Endothelial cell of umbilical vein (primary cell): ENCODE measurements around the gene SPRING1. TPM values are rescaled to one million over a fixed set of nuclear protein-coding genes. Genes with fewer than 3 reads are reported as not detected.

ENCODE experiments used
- BruUV-seq: library from RNA; stranded (reverse); fragments of 400-500 nt; replicated peaks from 2 replicates; lab custom pipeline; 2021; lab: Mats Ljungman, UMichigan
- CTCF ChIA-PET: fragments of 300-600, 350-600 bp; sonication (Branson Sonifier 250); formaldehyde crosslinking; loops from one replicate; lab custom pipeline; 2021; ENCODE audit warnings: antibody characterized with exemption, inconsistent platforms; lab: Charles Lee
- POLR2A ChIA-PET: fragments of 300-600, 350-600 bp; sonication (Branson Sonifier 250); formaldehyde crosslinking; loops from one replicate; lab custom pipeline; 2021; ENCODE audit warnings: antibody characterized with exemption, inconsistent platforms; lab: Charles Lee
- DNase-seq: peaks from one replicate; pipeline ENCODE4 v3.0.0-alpha.2; 2011; ENCODE audit warnings: low read depth, low spot score
- FAIRE-seq: peaks from 2 replicates; lab custom pipeline; 2011; peaks lifted over from hg19 to GRCh38; lab: Jason Lieb, UNC
- H2AFZ ChIP-seq: 2 replicates; pipeline ENCODE4 v1.6.0; 2012; ENCODE audit warnings: low read depth, low read length, control low read depth, inconsistent platforms
- H3K27ac ChIP-seq: 2 replicates; pipeline ENCODE4 v1.5.1; 2011; ENCODE audit warnings: low read depth, mild to moderate bottlenecking, control low read depth, low read length, moderate library complexity; ENCODE audit not compliant: insufficient read depth
- H3K27me3 ChIP-seq, 2 experiments: 2 replicates each; pipeline versions ENCODE4 v1.6.0 to v1.6.1; 2011; ENCODE audit warnings: low read length in 2 of 2, mixed read lengths in 1 of 2; ENCODE audit not compliant: control insufficient read depth in 2 of 2, insufficient read depth in 2 of 2
- H3K36me3 ChIP-seq, 2 experiments: 2 replicates in 1 of 2; 3 replicates in 1 of 2; pipeline ENCODE4 v1.5.1; 2011; ENCODE audit warnings: low read length in 2 of 2, mild to moderate bottlenecking in 1 of 2, moderate library complexity in 1 of 2; ENCODE audit not compliant: control insufficient read depth in 2 of 2, insufficient read depth in 2 of 2; ENCODE audit errors: extremely low read depth in 1 of 2
- H3K4me1 ChIP-seq: 3 replicates; pipeline ENCODE4 v1.5.1; 2011; ENCODE audit warnings: mild to moderate bottlenecking, low read length; ENCODE audit not compliant: control insufficient read depth, insufficient read depth; ENCODE audit errors: extremely low read depth
- H3K4me2 ChIP-seq: 2 replicates; pipeline ENCODE4 v1.6.1; 2011; ENCODE audit warnings: low read length, control low read depth, mixed read lengths; ENCODE audit not compliant: insufficient read depth
- H3K4me3 ChIP-seq, 3 experiments: fragments of 200-600 bp in 1 of 3; sonication (generic), shearing (Covaris generic) in 1 of 3; replicated peaks in 1 of 3; 2 replicates each; pipeline ENCODE4 v1.5.1; 2011 to 2016; ENCODE audit warnings: control low read depth in 3 of 3, low read length in 3 of 3, mild to moderate bottlenecking in 2 of 3, inconsistent platforms in 1 of 3, low read depth in 1 of 3, moderate library complexity in 1 of 3; ENCODE audit not compliant: insufficient read depth in 1 of 3
- H3K79me2 ChIP-seq: 2 replicates; pipeline ENCODE4 v1.6.0; 2012; ENCODE audit warnings: low read length, inconsistent platforms; ENCODE audit not compliant: control insufficient read depth, insufficient read depth
- H3K9ac ChIP-seq: replicated peaks from 2 replicates; pipeline ENCODE3; 2011; ENCODE audit warnings: low read length, control low read depth; ENCODE audit not compliant: insufficient read depth; ENCODE audit errors: extremely low read depth
- H3K9me1 ChIP-seq: replicated peaks from 3 replicates; pipeline ENCODE4 v1.6.0; 2011; ENCODE audit warnings: mild to moderate bottlenecking, low read length; ENCODE audit not compliant: control insufficient read depth, insufficient read depth; ENCODE audit errors: extremely low read depth
- H3K9me3 ChIP-seq: replicated peaks from 2 replicates; pipeline ENCODE4 v1.5.1; 2012; ENCODE audit warnings: low read length, inconsistent platforms; ENCODE audit not compliant: control insufficient read depth, insufficient read depth
- H4K20me1 ChIP-seq: replicated peaks from 2 replicates; pipeline ENCODE3; 2011; ENCODE audit warnings: mild to moderate bottlenecking, low read length; ENCODE audit not compliant: control insufficient read depth, insufficient read depth; ENCODE audit errors: extremely low read depth
- EZH2 ChIP-seq: IDR thresholded peaks from 2 replicates; pipeline ENCODE4 v1.6.1; 2012; ENCODE audit warnings: borderline replicate concordance, low read depth, mild to moderate bottlenecking, moderate library complexity, low read length, inconsistent platforms; ENCODE audit not compliant: severe bottlenecking
- FOS ChIP-seq: IDR thresholded peaks from 2 replicates; pipeline ENCODE4 v1.6.1; 2011; ENCODE audit warnings: mild to moderate bottlenecking, low read length, moderate library complexity, borderline replicate concordance; ENCODE audit not compliant: insufficient read depth
- GATA2 ChIP-seq: IDR thresholded peaks from 2 replicates; pipeline ENCODE4 v1.7.0; 2011; ENCODE audit warnings: low read depth, mild to moderate bottlenecking, moderate library complexity, mixed read lengths, low read length; ENCODE audit not compliant: insufficient read length, insufficient read depth
- JUN ChIP-seq: IDR thresholded peaks from 2 replicates; pipeline ENCODE4 v1.6.1; 2011; ENCODE audit warnings: borderline replicate concordance, low read depth; ENCODE audit not compliant: insufficient read length, insufficient read depth
- MYC ChIP-seq: IDR thresholded peaks from one replicate; pipeline ENCODE4 v1.6.1; 2011; ENCODE audit warnings: mild to moderate bottlenecking, low read depth, low read length
- POLR2A ChIP-seq: IDR thresholded peaks from 2 replicates; pipeline ENCODE4 v1.6.1; 2012; ENCODE audit warnings: low read depth, mild to moderate bottlenecking, control low read depth, low read length
- POLR2AphosphoS5 ChIP-seq: IDR thresholded peaks from 2 replicates; pipeline ENCODE4 v1.6.1; 2012; ENCODE audit warnings: low read depth, mild to moderate bottlenecking, control low read depth, low read length, moderate library complexity; ENCODE audit not compliant: insufficient read depth
- dilution Hi-C: fragments of 300-500 bp; cut with MboI; formaldehyde crosslinking; loops from one replicate; pipeline ENCODE4 v1.15.0; 2019; ENCODE audit warnings: low sequenced_read_pairs; ENCODE audit not compliant: extremely low pct_ligation_motif_present
- intact Hi-C: fragments of 100-400 bp; cut with micrococcal nuclease; formaldehyde crosslinking; loops from one replicate; pipeline ENCODE4 v1.10.0; 2022
- polyA plus RNA-seq, 4 experiments: library from polyadenylated mRNA; depleted of rRNA in 3 of 4; stranded (reverse) in 3 of 4; unstranded in 1 of 4; fragments of >200 nt; gene quantifications; 2 replicates each; pipeline versions ENCODE4 v1.2.1 to v1.2.3, GENCODE V29; 2011 to 2012; ENCODE audit warnings: missing spikeins in 1 of 4
- total RNA-seq: library from RNA; stranded (reverse); gene quantifications from 2 replicates; pipeline ENCODE4 v1.2.3, GENCODE V29; 2021
- TF ChIP-seq, protein P1 (sequence below): IDR thresholded peaks from 2 replicates; pipeline ENCODE4 v1.6.1; 2011; ENCODE audit not compliant: insufficient read depth, insufficient read length
- TF ChIP-seq, protein P2 (sequence below), 2 donors: IDR thresholded peaks; 1 replicate in 1 of 2; 2 replicates in 1 of 2; pipeline ENCODE4 v1.5.1; 2011; ENCODE audit warnings: low read length in 2 of 2, mild to moderate bottlenecking in 2 of 2, moderate library complexity in 2 of 2, control low read depth in 1 of 2, inconsistent platforms in 1 of 2, low read depth in 1 of 2; ENCODE audit not compliant: insufficient read depth in 1 of 2; ENCODE audit errors: extremely low read depth in 1 of 2

Gene SPRING1
- total and polyA plus RNA-seq, 2 donors (not counting 3 experiments of a cell fraction or from before 2014, with no cell fraction given) = 17.5 to 40.4 TPM

DNA sequence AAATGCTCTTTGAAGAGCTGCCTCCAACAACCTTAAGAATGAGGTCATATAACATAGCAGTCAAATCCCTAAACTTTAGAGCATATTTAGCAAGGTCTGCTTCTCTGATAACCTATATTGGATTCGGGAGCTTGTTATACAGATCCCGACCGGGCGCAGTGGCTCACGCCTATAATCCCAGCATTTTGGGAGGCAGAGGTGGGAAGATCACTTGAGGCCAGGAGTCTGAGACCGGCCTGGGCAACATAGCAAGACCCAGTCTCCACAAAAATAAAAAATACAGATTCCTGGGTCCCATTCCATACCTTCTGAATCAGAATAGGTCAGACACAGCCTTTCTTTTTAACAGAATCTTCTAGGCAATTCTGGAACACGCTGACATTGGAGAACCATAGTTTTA lies 46.7 kb downstream of the SPRING1 start:
- CTCF ChIA-PET = interaction anchor here (1.1 to 2.3 kb wide), 5 partner anchors 10 to 702 kb away, joined by 3 to 11 read pairs (median 4); no protein-coding TSS in a partner anchor
- FAIRE-seq = no peak
- TF ChIP-seq EZH2 = no peak
- no peak for TF ChIP-seq POLR2A
- no peak for TF ChIP-seq FOS
- no peak for TF ChIP-seq JUN
- no peak for TF ChIP-seq GATA2
- TF ChIP-seq, protein P1, sequence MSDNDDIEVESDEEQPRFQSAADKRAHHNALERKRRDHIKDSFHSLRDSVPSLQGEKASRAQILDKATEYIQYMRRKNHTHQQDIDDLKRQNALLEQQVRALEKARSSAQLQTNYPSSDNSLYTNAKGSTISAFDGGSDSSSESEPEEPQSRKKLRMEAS = no peak
- TF ChIP-seq MYC = no peak
- TF ChIP-seq, protein P2, sequence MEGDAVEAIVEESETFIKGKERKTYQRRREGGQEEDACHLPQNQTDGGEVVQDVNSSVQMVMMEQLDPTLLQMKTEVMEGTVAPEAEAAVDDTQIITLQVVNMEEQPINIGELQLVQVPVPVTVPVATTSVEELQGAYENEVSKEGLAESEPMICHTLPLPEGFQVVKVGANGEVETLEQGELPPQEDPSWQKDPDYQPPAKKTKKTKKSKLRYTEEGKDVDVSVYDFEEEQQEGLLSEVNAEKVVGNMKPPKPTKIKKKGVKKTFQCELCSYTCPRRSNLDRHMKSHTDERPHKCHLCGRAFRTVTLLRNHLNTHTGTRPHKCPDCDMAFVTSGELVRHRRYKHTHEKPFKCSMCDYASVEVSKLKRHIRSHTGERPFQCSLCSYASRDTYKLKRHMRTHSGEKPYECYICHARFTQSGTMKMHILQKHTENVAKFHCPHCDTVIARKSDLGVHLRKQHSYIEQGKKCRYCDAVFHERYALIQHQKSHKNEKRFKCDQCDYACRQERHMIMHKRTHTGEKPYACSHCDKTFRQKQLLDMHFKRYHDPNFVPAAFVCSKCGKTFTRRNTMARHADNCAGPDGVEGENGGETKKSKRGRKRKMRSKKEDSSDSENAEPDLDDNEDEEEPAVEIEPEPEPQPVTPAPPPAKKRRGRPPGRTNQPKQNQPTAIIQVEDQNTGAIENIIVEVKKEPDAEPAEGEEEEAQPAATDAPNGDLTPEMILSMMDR (IDR thresholded peaks at IDR 0.05; ENCODE audit: extremely low read depth in 1 of 2, insufficient read depth in 1 of 2, low read depth in 1 of 2, low read length in 2 of 2) = no peak
- no peak for TF ChIP-seq POLR2AphosphoS5
- BruUV-seq = no TSS peak
- Histone ChIP-seq H3K4me2 (no peak overlapping the region), H3K9me1 (no peaks in the 10 kb centered on the region), H2AFZ (no peak overlapping the region), H3K9ac (no peak overlapping the region), H3K4me1 (no peaks in the 10 kb centered on the region), H3K79me2 (no peaks in the 10 kb centered on the region), H3K4me3 (no peak overlapping the region), H3K27me3 (peaks cover 24 to 26% of the 10 kb centered on the region in 2 experiments), H3K9me3 (no peaks in the 10 kb centered on the region), H3K36me3 (no peaks in the 10 kb centered on the region), H3K27ac (no peak overlapping the region), H4K20me1 (no peaks in the 10 kb centered on the region)
- dilution Hi-C loops = no loop called here
- intact Hi-C loops = no loop called here
- no peak for DNase-seq
- POLR2A ChIA-PET = no interaction called here
